Keratinocyte (primary cell): ENCODE results near the gene KCTD1. TPM values are rescaled to one million over a fixed set of nuclear protein-coding genes. Genes with fewer than 3 reads are reported as not detected.

ENCODE experiments used
- DNase-seq: peaks from one replicate; pipeline ENCODE4 v3.0.0-alpha.2; 2011; ENCODE audit warnings: low read depth, missing footprints, low spot score
- FAIRE-seq: peaks from 2 replicates; lab custom pipeline; 2011; peaks lifted over from hg19 to GRCh38; lab: Jason Lieb, UNC
- H2AFZ ChIP-seq: 2 replicates; pipeline ENCODE4 v1.6.0; 2012; ENCODE audit warnings: low read length, control low read depth, inconsistent platforms; ENCODE audit not compliant: control insufficient read depth
- H3K27ac ChIP-seq: 2 replicates; pipeline ENCODE4 v1.5.1; 2011; ENCODE audit warnings: low read length; ENCODE audit not compliant: control insufficient read depth, insufficient read depth
- H3K27me3 ChIP-seq: 3 replicates; pipeline ENCODE4 v1.6.0; 2011; ENCODE audit warnings: low read length; ENCODE audit not compliant: control insufficient read depth, insufficient read depth; ENCODE audit errors: extremely low read depth
- H3K36me3 ChIP-seq, 2 experiments: 2 replicates in 1 of 2; 3 replicates in 1 of 2; pipeline ENCODE4 v1.5.1; 2011; ENCODE audit warnings: low read length in 2 of 2, mild to moderate bottlenecking in 1 of 2; ENCODE audit not compliant: control insufficient read depth in 2 of 2, insufficient read depth in 2 of 2; ENCODE audit errors: extremely low read depth in 1 of 2
- H3K4me1 ChIP-seq: 3 replicates; pipeline ENCODE4 v1.5.1; 2011; ENCODE audit warnings: low read length; ENCODE audit not compliant: control insufficient read depth, insufficient read depth; ENCODE audit errors: extremely low read depth
- H3K4me2 ChIP-seq: 3 replicates; pipeline ENCODE4 v1.6.0; 2011; ENCODE audit warnings: low read depth, low read length; ENCODE audit not compliant: control insufficient read depth, insufficient read depth; ENCODE audit errors: extremely low read depth
- H3K4me3 ChIP-seq, 3 experiments: fragments of 200-600 bp in 1 of 3; sonication (generic) in 1 of 3; 2 replicates in 2 of 3; 3 replicates in 1 of 3; pipeline ENCODE4 v1.5.1; 2011 to 2016; ENCODE audit warnings: low read length in 3 of 3, mild to moderate bottlenecking in 3 of 3, control low read depth in 2 of 3, inconsistent platforms in 1 of 3, low read depth in 1 of 3, mixed read lengths in 1 of 3, mixed run types in 1 of 3, moderate library complexity in 1 of 3; ENCODE audit not compliant: control insufficient read depth in 2 of 3, insufficient read depth in 2 of 3; ENCODE audit errors: extremely low read depth in 1 of 3
- H3K79me2 ChIP-seq: 2 replicates; pipeline ENCODE4 v1.6.0; 2012; ENCODE audit warnings: low read length; ENCODE audit not compliant: control insufficient read depth, insufficient read depth
- H3K9ac ChIP-seq: 3 replicates; pipeline ENCODE4 v1.6.0; 2011; ENCODE audit warnings: low read length; ENCODE audit not compliant: control insufficient read depth, insufficient read depth; ENCODE audit errors: extremely low read depth
- H3K9me1 ChIP-seq: 3 replicates; pipeline ENCODE4 v1.6.0; 2011; ENCODE audit warnings: low read length; ENCODE audit not compliant: control insufficient read depth, insufficient read depth; ENCODE audit errors: extremely low read depth
- H3K9me3 ChIP-seq: 2 replicates; pipeline ENCODE4 v1.5.1; 2012; ENCODE audit warnings: low read depth, low read length; ENCODE audit not compliant: control insufficient read depth
- H4K20me1 ChIP-seq: 3 replicates; pipeline ENCODE4 v1.6.0; 2011; ENCODE audit warnings: low read length; ENCODE audit not compliant: control insufficient read depth, insufficient read depth; ENCODE audit errors: extremely low read depth
- EZH2 ChIP-seq: IDR thresholded peaks from one replicate; pipeline ENCODE4 v1.6.1; 2012; ENCODE audit warnings: inconsistent platforms, mild to moderate bottlenecking, low read length, moderate library complexity
- dilution Hi-C: fragments of 300-500 bp; cut with MboI; formaldehyde crosslinking; loops from one replicate; pipeline ENCODE4 v1.7.0; 2020; ENCODE audit warnings: low sequenced_read_pairs; ENCODE audit not compliant: extremely low pct_ligation_motif_present
- polyA plus RNA-seq, 5 experiments: library from polyadenylated mRNA; depleted of rRNA in 3 of 5; stranded (reverse) in 3 of 5; stranded (forward) in 1 of 5; unstranded in 1 of 5; fragments of >200 nt; gene quantifications; 1 replicate in 1 of 5; 2 replicates in 3 of 5; 3 replicates in 1 of 5; pipeline versions ENCODE4 v1.2.1 to v1.2.3, GENCODE V29; 2011 to 2012; ENCODE audit warnings: missing spikeins in 2 of 5, low read depth in 1 of 5, low replicate concordance in 1 of 5
- TF ChIP-seq, protein P1 (sequence below), 3 experiments: IDR thresholded peaks in 1 of 3; conservative IDR thresholded peaks in 1 of 3; optimal IDR thresholded peaks in 1 of 3; 2 replicates in 2 of 3; 3 replicates in 1 of 3; pipeline versions ENCODE3 to v1.5.1; 2011; ENCODE audit warnings: low read length in 3 of 3, mild to moderate bottlenecking in 3 of 3, moderate library complexity in 2 of 3, control low read depth in 1 of 3, inconsistent platforms in 1 of 3; ENCODE audit not compliant: insufficient read depth in 2 of 3; ENCODE audit errors: extremely low read depth in 1 of 3

The KCTD1 gene
- polyA plus RNA-seq, 1 donor (not counting 4 experiments of a cell fraction or from before 2014, with no cell fraction given): 32.1 TPM

DNA sequence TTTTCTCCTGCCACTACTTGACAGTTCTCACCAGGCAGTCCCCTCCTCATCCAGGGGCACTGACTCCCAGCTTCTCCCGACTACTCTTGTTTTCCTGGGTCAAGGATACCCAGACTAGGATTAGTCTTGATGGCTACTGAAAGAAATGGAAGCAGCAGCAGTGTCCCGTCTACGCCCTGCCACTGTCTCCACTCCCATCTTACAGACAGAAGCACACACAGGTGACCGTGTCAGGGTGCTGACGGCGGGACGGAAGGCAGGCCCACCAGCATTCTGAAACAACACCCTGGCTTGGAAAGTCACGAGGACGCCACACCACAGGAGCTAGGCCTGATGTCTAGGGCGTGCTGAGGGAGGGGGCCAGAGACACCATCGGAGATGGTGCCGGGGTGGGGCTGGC lies 82.9 kb downstream of the KCTD1 start:
- H3K27ac ChIP-seq: no peak overlapping the region
- DNase-seq: no peak
- TF ChIP-seq, protein P1, sequence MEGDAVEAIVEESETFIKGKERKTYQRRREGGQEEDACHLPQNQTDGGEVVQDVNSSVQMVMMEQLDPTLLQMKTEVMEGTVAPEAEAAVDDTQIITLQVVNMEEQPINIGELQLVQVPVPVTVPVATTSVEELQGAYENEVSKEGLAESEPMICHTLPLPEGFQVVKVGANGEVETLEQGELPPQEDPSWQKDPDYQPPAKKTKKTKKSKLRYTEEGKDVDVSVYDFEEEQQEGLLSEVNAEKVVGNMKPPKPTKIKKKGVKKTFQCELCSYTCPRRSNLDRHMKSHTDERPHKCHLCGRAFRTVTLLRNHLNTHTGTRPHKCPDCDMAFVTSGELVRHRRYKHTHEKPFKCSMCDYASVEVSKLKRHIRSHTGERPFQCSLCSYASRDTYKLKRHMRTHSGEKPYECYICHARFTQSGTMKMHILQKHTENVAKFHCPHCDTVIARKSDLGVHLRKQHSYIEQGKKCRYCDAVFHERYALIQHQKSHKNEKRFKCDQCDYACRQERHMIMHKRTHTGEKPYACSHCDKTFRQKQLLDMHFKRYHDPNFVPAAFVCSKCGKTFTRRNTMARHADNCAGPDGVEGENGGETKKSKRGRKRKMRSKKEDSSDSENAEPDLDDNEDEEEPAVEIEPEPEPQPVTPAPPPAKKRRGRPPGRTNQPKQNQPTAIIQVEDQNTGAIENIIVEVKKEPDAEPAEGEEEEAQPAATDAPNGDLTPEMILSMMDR (optimal IDR thresholded peaks at IDR 0.05 in 1 of 3, IDR thresholded peaks at IDR 0.05 in 1 of 3, conservative IDR thresholded peaks at IDR 0.05 in 1 of 3; ENCODE audit: extremely low read depth in 1 of 3, insufficient read depth in 2 of 3, low read length in 3 of 3): no peak
- no peak for TF ChIP-seq EZH2
- H3K36me3 ChIP-seq: peaks cover 4 to 14% of the 10 kb centered on the region in 2 experiments
- no peaks in the 10 kb centered on the region for H4K20me1 ChIP-seq
- H3K9ac ChIP-seq: no peak overlapping the region
- no peaks in the 10 kb centered on the region for H3K27me3 ChIP-seq
- dilution Hi-C loops: no loop called here
- no peaks in the 10 kb centered on the region for H3K9me1 ChIP-seq
- H3K4me3 ChIP-seq: no peak overlapping the region
- no peaks in the 10 kb centered on the region for H3K9me3 ChIP-seq
- no peak overlapping the region for H2AFZ ChIP-seq
- FAIRE-seq: no peak
- no peak overlapping the region for H3K4me2 ChIP-seq
- H3K4me1 ChIP-seq: peaks cover 14% of the 10 kb centered on the region
- H3K79me2 ChIP-seq: no peaks in the 10 kb centered on the region

DNA sequence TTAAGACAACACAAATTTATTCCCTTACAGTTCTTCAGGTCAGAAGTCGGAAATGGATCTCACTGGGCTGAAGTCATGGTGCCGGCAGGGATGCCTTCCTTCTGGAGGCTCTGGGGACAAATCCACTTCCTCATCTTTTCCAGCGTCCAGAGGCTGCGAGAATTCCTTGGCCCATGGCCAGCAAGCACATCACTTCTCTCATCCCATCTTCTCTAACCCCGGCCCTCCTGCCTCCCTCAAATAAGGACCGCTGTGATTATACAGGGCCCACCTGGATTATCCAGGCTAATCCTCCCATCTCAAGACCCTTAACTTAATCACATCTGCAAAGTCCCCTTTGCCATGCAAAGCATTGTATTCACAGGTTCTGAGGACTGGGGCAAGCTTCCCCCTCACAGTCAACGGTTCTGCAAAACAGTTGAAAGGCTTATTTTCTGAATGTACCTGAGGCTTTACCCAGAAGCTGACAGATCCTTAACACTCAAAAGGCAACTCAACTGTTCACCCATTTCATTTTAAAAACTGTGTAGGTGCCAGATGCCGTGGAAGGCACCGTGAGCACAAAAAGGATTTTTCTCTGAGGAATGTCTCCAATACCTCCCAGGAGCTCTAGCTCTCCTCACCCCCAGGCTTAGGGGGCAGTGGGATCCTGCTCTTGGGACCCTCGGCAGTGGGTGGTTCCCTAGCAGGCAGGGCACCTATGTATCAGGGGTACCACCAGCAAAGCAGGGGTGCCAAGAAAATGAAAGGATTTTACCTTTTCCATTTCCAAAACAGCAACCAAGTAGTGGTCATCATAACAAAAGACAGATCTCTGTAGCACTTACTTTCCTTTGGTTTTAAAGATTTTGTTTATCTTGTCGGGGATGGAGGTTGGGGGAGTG lies 84.0 kb downstream of the KCTD1 start:
- Histone ChIP-seq H3K9me3 (no peaks in the 10 kb centered on the region), H2AFZ (no peak overlapping the region), H3K27me3 (no peaks in the 10 kb centered on the region), H3K9ac (no peak overlapping the region), H3K9me1 (no peaks in the 10 kb centered on the region), H3K4me2 (no peak overlapping the region), H3K4me1 (peaks cover 18% of the 10 kb centered on the region), H3K27ac (no peak overlapping the region), H3K4me3 (no peak overlapping the region), H3K79me2 (no peaks in the 10 kb centered on the region), H3K36me3 (peaks cover 4 to 16% of the 10 kb centered on the region in 2 experiments), H4K20me1 (no peaks in the 10 kb centered on the region)
- TF ChIP-seq EZH2: no peak
- TF ChIP-seq, protein P1 (optimal IDR thresholded peaks at IDR 0.05 in 1 of 3, IDR thresholded peaks at IDR 0.05 in 1 of 3, conservative IDR thresholded peaks at IDR 0.05 in 1 of 3; ENCODE audit: extremely low read depth in 1 of 3, insufficient read depth in 2 of 3, low read length in 3 of 3): no peak
- dilution Hi-C loops: no loop called here
- DNase-seq: no peak
- no peak for FAIRE-seq
